K562 (cell line): ENCODE results near the gene TP53BP2. TPM values are rescaled to one million over a fixed set of nuclear protein-coding genes. Genes with fewer than 3 reads are reported as not detected.

Source experiments
- ATAC-seq: fragments of 200-7000 bp; cut with Tn5 transposase; 3 replicates; pipeline ENCODE4 v1.9.1; 2020; ENCODE audit warnings: moderate library complexity
- BruUV-seq: library from RNA; stranded (reverse); fragments of 400-500 nt; replicated peaks from 2 replicates; lab custom pipeline; 2021; lab: Mats Ljungman, UMichigan
- CTCF ChIA-PET: fragments of 300-600 bp; formaldehyde crosslinking; extraction: SDS; loops from one replicate; lab custom pipeline; 2021; ENCODE audit warnings: low intra/inter-chr PET ratio; lab: Yijun Ruan, JAX
- POLR2A ChIA-PET: fragments of 300-600, 350-650 bp; sonication (Branson Sonifier 250); formaldehyde crosslinking; extraction: SDS; loops from one replicate; lab custom pipeline; 2021; ENCODE audit warnings: antibody characterized with exemption, inconsistent platforms; lab: Yijun Ruan, JAX
- DNase-seq, 4 experiments: peaks; one replicate each; pipeline versions ENCODE4 v3.0.0 to v3.0.0-alpha.2; 2011 to 2018; ENCODE audit warnings: low spot score in 3 of 4, mixed read lengths in 3 of 4; ENCODE audit errors: extremely low read depth in 1 of 4
- FAIRE-seq: peaks from 2 replicates; lab custom pipeline; 2011; peaks lifted over from hg19 to GRCh38; lab: Jason Lieb, UNC
- H2AFZ ChIP-seq: 2 replicates; pipeline ENCODE4 v1.6.0; 2011; ENCODE audit warnings: low read depth, low read length, control low read depth, inconsistent platforms
- H3K27ac ChIP-seq: fragments of 200-600 bp; 3 replicates; pipeline ENCODE4 v1.8.0; 2011; ENCODE audit warnings: low read depth, mild to moderate bottlenecking, control low read depth, inconsistent platforms, low read length, moderate library complexity, mixed read lengths; ENCODE audit errors: extremely low read depth
- H3K27me3 ChIP-seq, 2 experiments: fragments of 300-600 bp in 1 of 2; 2 replicates in 1 of 2; 3 replicates in 1 of 2; pipeline versions ENCODE4 v1.6.0 to v1.8.0; 2011; ENCODE audit warnings: inconsistent platforms in 2 of 2, low read length in 2 of 2, mild to moderate bottlenecking in 1 of 2, mixed read lengths in 1 of 2, moderate library complexity in 1 of 2; ENCODE audit not compliant: control insufficient read depth in 2 of 2, insufficient read depth in 2 of 2
- H3K36me3 ChIP-seq: fragments of 300-600 bp; 3 replicates; pipeline ENCODE4 v1.8.0; 2011; ENCODE audit warnings: mild to moderate bottlenecking, low read length, inconsistent platforms; ENCODE audit not compliant: control insufficient read depth, insufficient read depth
- H3K4me1 ChIP-seq, 2 experiments: fragments of 200-600 bp in 1 of 2; replicated peaks in 1 of 2; 2 replicates in 1 of 2; 3 replicates in 1 of 2; pipeline versions ENCODE4 v1.5.1 to v1.8.0; 2011; ENCODE audit warnings: inconsistent platforms in 2 of 2, low read length in 2 of 2, mild to moderate bottlenecking in 1 of 2, mixed read lengths in 1 of 2, moderate library complexity in 1 of 2; ENCODE audit not compliant: control insufficient read depth in 2 of 2, insufficient read depth in 2 of 2
- H3K4me2 ChIP-seq: 2 replicates; pipeline ENCODE4 v1.6.1; 2011; ENCODE audit warnings: low read length, control low read depth, inconsistent platforms, mixed read lengths; ENCODE audit not compliant: insufficient read depth
- H3K4me3 ChIP-seq: fragments of 200-600 bp; sonication (generic), shearing (Covaris generic); 2 replicates; pipeline ENCODE4 v1.5.1; 2016; ENCODE audit warnings: control low read depth, inconsistent platforms
- H3K79me2 ChIP-seq: fragments of 200-600 bp; 3 replicates; pipeline ENCODE4 v1.8.0; 2011; ENCODE audit warnings: low read length, inconsistent platforms; ENCODE audit not compliant: control insufficient read depth, insufficient read depth
- H3K9ac ChIP-seq, 2 experiments: 2 replicates each; pipeline versions ENCODE4 v1.6.0 to v1.6.1; 2011; ENCODE audit warnings: low read depth in 2 of 2, low read length in 2 of 2, control low read depth in 1 of 2, inconsistent platforms in 1 of 2, mild to moderate bottlenecking in 1 of 2, mixed read lengths in 1 of 2; ENCODE audit not compliant: insufficient read depth in 1 of 2
- H3K9me1 ChIP-seq: one replicate; pipeline ENCODE4 v1.6.0; 2011; ENCODE audit warnings: inconsistent platforms, mild to moderate bottlenecking, low read length, moderate library complexity; ENCODE audit not compliant: control insufficient read depth, insufficient read depth
- H3K9me3 ChIP-seq: replicated peaks from 2 replicates; pipeline ENCODE4 v1.5.1; 2011; ENCODE audit warnings: low read depth, low read length, inconsistent platforms; ENCODE audit not compliant: control insufficient read depth, insufficient read depth
- H4K20me1 ChIP-seq: replicated peaks from 2 replicates; pipeline ENCODE4 v1.6.1; 2011; ENCODE audit warnings: low read length, inconsistent platforms, mixed read lengths; ENCODE audit not compliant: control insufficient read depth, insufficient read depth
- ARID1B ChIP-seq: fragments of 450-650 bp; IDR thresholded peaks from 2 replicates; pipeline ENCODE4 v1.6.1; 2016; ENCODE audit warnings: antibody characterized with exemption, mild to moderate bottlenecking, inconsistent platforms
- CTCF ChIP-seq, 3 experiments: IDR thresholded peaks in 2 of 3; conservative IDR thresholded peaks in 1 of 3; 2 replicates each; pipeline ENCODE4 v1.5.1; 2011 to 2012; ENCODE audit warnings: low read length in 3 of 3, mild to moderate bottlenecking in 3 of 3, control low read depth in 2 of 3, improper control_type of control experiment in 1 of 3, inconsistent platforms in 1 of 3, low read depth in 1 of 3, mixed read lengths in 1 of 3, moderate library complexity in 1 of 3; ENCODE audit not compliant: insufficient read depth in 2 of 3
- DNMT1 ChIP-seq: fragments of 450-650 bp; IDR thresholded peaks from 2 replicates; pipeline ENCODE4 v1.6.1; 2016; ENCODE audit warnings: antibody characterized with exemption, mild to moderate bottlenecking
- GABPB1 ChIP-seq: sonication (generic); formaldehyde crosslinking; IDR thresholded peaks from 2 replicates; pipeline ENCODE4 v1.8.0; 2022; ENCODE audit warnings: mild to moderate bottlenecking, missing genetic modification reagents
- MCM7 ChIP-seq, 2 experiments: fragments of 450-650 bp; IDR thresholded peaks; 2 replicates each; pipeline ENCODE4 v1.6.1; 2016 to 2018
- MXI1 ChIP-seq: IDR thresholded peaks from 2 replicates; pipeline ENCODE4 v1.6.1; 2011; ENCODE audit warnings: low read depth, mild to moderate bottlenecking, improper control_type of control experiment, low read length
- NFRKB ChIP-seq: fragments of 450-650 bp; IDR thresholded peaks from 2 replicates; pipeline ENCODE4 v1.6.1; 2016; ENCODE audit warnings: low read depth
- POLR3G ChIP-seq: IDR thresholded peaks from 2 replicates; pipeline ENCODE4 v1.6.1; 2011; ENCODE audit not compliant: insufficient read length, insufficient replicate concordance; ENCODE audit errors: extremely low read depth
- TCFL5 ChIP-seq: fragments of 250-450 bp; sonication (Bioruptor Pico); conservative IDR thresholded peaks from 2 replicates; pipeline ENCODE4 v1.6.1; 2021; ENCODE audit warnings: mild to moderate bottlenecking, moderate library complexity, matching md5 sums
- TEAD4 ChIP-seq, 2 experiments: sonication (generic) in 1 of 2; formaldehyde crosslinking in 1 of 2; IDR thresholded peaks; 2 replicates each; pipeline versions ENCODE4 v1.6.1 to v1.8.0; 2012 to 2022; ENCODE audit warnings: borderline replicate concordance in 1 of 2, inconsistent platforms in 1 of 2, low read length in 1 of 2, mild to moderate bottlenecking in 1 of 2, missing genetic modification reagents in 1 of 2
- ZFP1 ChIP-seq: fragments of 450-650 bp; formaldehyde crosslinking; IDR thresholded peaks from 2 replicates; pipeline ENCODE4 v1.4.0; 2020; ENCODE audit warnings: mild to moderate bottlenecking, mixed read lengths
- ZNF124 ChIP-seq: sonication (generic); formaldehyde crosslinking; IDR thresholded peaks from 2 replicates; pipeline ENCODE4 v1.8.1; 2022; ENCODE audit warnings: missing genetic modification reagents
- WGBS: fragments of 100-300 bp; shearing (Covaris generic); methylation state at CpG from one replicate; pipeline ENCODE4 v1.1.6; 2016; ENCODE audit warnings: low coverage, mixed read lengths; ENCODE audit not compliant: insufficient coverage; ENCODE audit errors: missing lambda C conversion rate; 5-methylcytosine and 5-hydroxymethylcytosine counted together
- in situ Hi-C: fragments of 300-500 bp; cut with MboI; formaldehyde crosslinking; loops from 4 replicates; pipeline ENCODE4 v1.15.0; 2018; ENCODE audit warnings: inconsistent platforms, mixed read lengths
- intact Hi-C: fragments of 100-400 bp; cut with micrococcal nuclease; formaldehyde crosslinking; loops from 2 replicates; pipeline ENCODE4 v1.14.2; 2022
- polyA plus RNA-seq, 8 experiments: library from polyadenylated mRNA; depleted of rRNA in 4 of 8; stranded (reverse) in 5 of 8; unstranded in 3 of 8; fragments of >200 nt; fragmentation: Nextera tagmentation in 2 of 8; fragmentation: Illumina TruSeq in 1 of 8; extraction: Ambion mirVana in 2 of 8; extraction: Trizol in 1 of 8; gene quantifications; 2 replicates each; pipeline versions ENCODE4 v1.2.1 to v1.2.3, GENCODE V29; 2011 to 2014; ENCODE audit warnings: inconsistent platforms in 1 of 8, missing spikeins in 1 of 8
- total RNA-seq, 7 experiments: library from RNA; depleted of rRNA in 6 of 7; stranded (reverse); fragments of >200 nt in 6 of 7; fragmentation: Illumina TruSeq in 2 of 7; extraction: Trizol in 2 of 7; gene quantifications; 2 replicates each; pipeline versions ENCODE4 v1.2.1 to v1.2.3, GENCODE V29; 2011 to 2021; ENCODE audit warnings: low replicate concordance in 1 of 7

TP53BP2 gene
- total and polyA plus RNA-seq, 9 of the 15 experiments (the other 6 are each of a cell fraction or from before 2014, with no cell fraction given) = 17.0 to 69.6 (median 40.1) TPM

DNA sequence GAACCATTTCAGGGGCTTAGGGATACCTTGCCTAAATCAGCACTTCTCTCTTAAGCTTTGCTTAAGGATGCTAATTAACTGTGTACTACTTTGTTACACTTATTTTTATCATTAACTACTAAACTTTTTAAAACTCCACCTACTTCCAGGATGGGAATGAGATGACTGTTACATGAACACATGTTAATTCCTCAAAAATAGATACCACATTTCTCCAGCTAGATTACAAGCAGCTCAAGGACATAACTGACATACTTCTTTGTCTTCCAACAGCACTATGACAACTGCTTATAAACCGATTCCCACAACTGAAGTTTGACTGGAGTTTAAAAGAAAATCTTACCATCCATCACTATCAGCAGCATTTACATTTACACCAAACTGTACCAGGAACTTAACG is 53.7 kb downstream of the TP53BP2 start:
- Histone ChIP-seq H4K20me1 (no peaks in the 10 kb centered on the region), H3K79me2 (peaks cover 56% of the 10 kb centered on the region), H3K27me3 (no peaks in the 10 kb centered on the region), H3K9me3 (no peaks in the 10 kb centered on the region), H3K9ac (no peak overlapping the region)
- no peak for ATAC-seq
- POLR2A ChIA-PET = interaction anchor here (1.9 kb wide), 1 partner anchor 19 kb away, joined by 4 read pairs; no protein-coding TSS in a partner anchor
- BruUV-seq = no TSS peak
- TF ChIP-seq ZFP1 (CRISPR knock-in tag) = no peak
- no peak for TF ChIP-seq TEAD4 (IDR thresholded peaks at IDR 0.05; ENCODE audit: low read length)
- TF ChIP-seq TEAD4 (CRISPR knock-in tag; IDR thresholded peaks at IDR 0.05; ENCODE audit: borderline replicate concordance) = no peak
- TF ChIP-seq, all 486 proteins: peak for 0
- peaks cover 19 to 60% of the 10 kb centered on the region in 2 experiments for H3K4me1 ChIP-seq
- intact Hi-C loops (loop anchor here (5.0 kb wide), 1 partner anchor 85 kb away; no protein-coding TSS in a partner anchor), in situ Hi-C loops (no loop called here)
- no peak overlapping the region for H3K4me2 ChIP-seq
- H3K4me3 ChIP-seq = no peak overlapping the region
- H3K27ac ChIP-seq = peak overlapping the region; percentile 38; the same call in 2 of the 3 replicates
- H3K36me3 ChIP-seq = peaks cover 73% of the 10 kb centered on the region
- no peak overlapping the region for H2AFZ ChIP-seq
- 75% methylated on average over 2 of the region's 2 CpGs for WGBS
- FAIRE-seq (peak; percentile 29), DNase-seq (no peak)
- H3K9me1 ChIP-seq = no peaks in the 10 kb centered on the region
- CTCF ChIA-PET = no interaction called here

DNA sequence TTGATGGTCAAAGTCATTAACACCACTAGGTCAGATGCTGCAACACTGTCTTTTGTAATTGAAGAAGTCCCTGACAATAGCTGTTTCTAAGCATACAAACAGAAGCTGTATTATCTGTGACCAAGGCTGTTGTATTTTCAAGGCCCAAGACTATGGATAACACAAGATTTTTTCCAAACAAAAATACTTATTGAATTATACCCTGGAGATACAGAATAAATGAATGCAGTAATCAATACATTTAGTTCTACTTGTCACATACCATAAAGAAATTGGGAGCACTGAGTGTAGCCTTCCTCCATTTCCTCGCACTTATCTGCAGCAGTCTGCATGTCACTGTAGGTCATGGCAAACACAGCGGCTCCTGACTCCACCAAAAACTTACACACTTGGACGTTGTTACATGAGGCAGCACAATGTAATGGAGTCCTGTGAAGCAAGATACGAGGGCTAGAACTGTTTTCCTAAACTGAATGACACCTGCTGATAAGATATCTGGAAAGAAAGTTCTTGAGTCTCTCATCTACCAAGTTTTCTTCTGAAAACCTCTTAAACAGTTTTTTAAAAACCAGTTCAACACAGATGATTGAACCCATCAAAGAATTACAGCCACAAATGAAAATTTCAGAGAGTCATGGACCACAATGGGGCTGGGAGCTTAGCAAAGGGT is 56.9 kb downstream of the TP53BP2 start:
- ChIA-PET CTCF (no interaction called here), POLR2A (interaction anchor here (0.6 to 6.8 kb wide), 6 partner anchors 13 to 556 kb away, joined by 3 to 58 read pairs (median 4); no protein-coding TSS in a partner anchor)
- H3K27ac ChIP-seq = peak overlapping the region; percentile 89
- peak; percentile 75 to 98 (median 84) for DNase-seq
- H3K9me1 ChIP-seq = no peaks in the 10 kb centered on the region
- H3K9me3 ChIP-seq = no peaks in the 10 kb centered on the region
- H4K20me1 ChIP-seq = no peaks in the 10 kb centered on the region
- H3K4me1 ChIP-seq = peaks cover 22 to 49% of the 10 kb centered on the region in 2 experiments
- in situ Hi-C loops = no loop called here
- intact Hi-C loops = no loop called here
- H3K79me2 ChIP-seq = peaks cover 58% of the 10 kb centered on the region
- peak overlapping the region; percentile 3; the same call in 1 of the 2 replicates for H2AFZ ChIP-seq
- ATAC-seq = peak; percentile 95
- BruUV-seq = TSS peak; percentile 60
- H3K4me2 ChIP-seq = peak overlapping the region; percentile 72
- FAIRE-seq = peak; percentile 99
- H3K4me3 ChIP-seq = no peak overlapping the region
- H3K9ac ChIP-seq = peak overlapping the region in 1 of 2 experiments; percentile 76; a peak in 2 of 4 replicates
- no peaks in the 10 kb centered on the region for H3K27me3 ChIP-seq
- peaks cover 72% of the 10 kb centered on the region for H3K36me3 ChIP-seq
- WGBS = 0% methylated on average over 4 of the region's 4 CpGs
- TF ChIP-seq CTCF (IDR thresholded peaks at IDR 0.05 in 2 of 3, conservative IDR thresholded peaks at IDR 0.05 in 1 of 3; ENCODE audit: insufficient read depth in 2 of 3, low read depth in 1 of 3, low read length in 3 of 3) (no peak), MXI1 (no peak), DNMT1 (no peak), ZNF124 (CRISPR knock-in tag) (no peak), GABPB1 (CRISPR knock-in tag) (no peak), TCFL5 (CRISPR knock-in tag) (peak; percentile 6; the same call in 1 of the 2 replicates), MCM7 (IDR thresholded peaks at IDR 0.05) (no peak), POLR3G (no peak), ARID1B (peak; percentile 99), NFRKB (peak; percentile 97)
